NCI-H1105 treated with DMSO at 0.1 percent for 48 hours (cell line): ENCODE data around the gene TUBGCP2.

Experiments used
- DNase-seq: peaks from one replicate; lab custom pipeline; 2025; lab: John Stamatoyannopoulos, UW

Gene TUBGCP2

DNA sequence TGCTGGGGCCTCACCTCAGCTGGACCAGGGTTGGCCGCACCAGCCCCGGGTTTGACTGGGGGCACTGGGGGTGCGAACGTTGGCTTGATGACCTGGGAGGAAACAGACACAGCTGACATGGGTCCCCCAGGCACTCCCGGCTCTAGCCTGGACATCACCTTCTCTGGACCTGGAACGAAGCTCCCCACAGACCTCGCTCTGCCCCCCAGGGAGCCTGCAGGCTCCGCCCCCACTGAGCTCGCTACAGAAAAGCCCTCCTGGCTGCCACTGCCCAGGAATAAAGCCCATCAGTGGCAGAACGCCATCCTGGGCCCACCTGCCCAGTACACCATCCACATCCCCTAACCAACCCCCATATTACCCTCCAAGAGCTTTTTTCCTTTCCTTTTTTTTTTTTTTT, 45.0 kb downstream of the TUBGCP2 start:
- no peak for DNase-seq

- peak; percentile 1 for DNase-seq
Measured at GRCh38 chr10:133262696-133263095, 46.0 kb downstream of the TUBGCP2 start.

- peak; percentile 57 for DNase-seq
Measured at GRCh38 chr10:133261726-133262325, 46.8 kb downstream of the TUBGCP2 start.

- DNase-seq = peak; percentile 13
Measured at GRCh38 chr10:133260895-133261725, 47.6 kb downstream of the TUBGCP2 start.

DNA sequence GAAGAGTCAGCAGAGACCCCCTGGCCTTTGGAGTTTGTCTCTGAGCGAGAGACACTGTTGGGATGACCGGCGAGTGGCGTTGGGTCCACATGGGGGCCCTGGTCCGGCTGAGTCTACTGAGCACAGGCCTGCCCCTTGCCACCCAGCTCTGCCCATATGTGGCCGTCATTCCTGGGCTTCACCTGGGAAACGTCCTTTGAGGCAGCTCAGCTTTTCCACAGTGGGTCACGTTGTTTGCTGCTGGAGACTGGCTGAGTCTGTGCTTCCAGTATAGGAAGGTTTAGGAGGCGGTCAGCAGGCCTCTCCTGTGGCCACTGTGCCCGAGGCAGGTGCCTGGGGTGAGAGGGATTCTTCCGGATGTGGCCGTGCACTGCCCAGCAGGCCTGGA, 49.1 kb downstream of the TUBGCP2 start:
- DNase-seq = no peak

DNA sequence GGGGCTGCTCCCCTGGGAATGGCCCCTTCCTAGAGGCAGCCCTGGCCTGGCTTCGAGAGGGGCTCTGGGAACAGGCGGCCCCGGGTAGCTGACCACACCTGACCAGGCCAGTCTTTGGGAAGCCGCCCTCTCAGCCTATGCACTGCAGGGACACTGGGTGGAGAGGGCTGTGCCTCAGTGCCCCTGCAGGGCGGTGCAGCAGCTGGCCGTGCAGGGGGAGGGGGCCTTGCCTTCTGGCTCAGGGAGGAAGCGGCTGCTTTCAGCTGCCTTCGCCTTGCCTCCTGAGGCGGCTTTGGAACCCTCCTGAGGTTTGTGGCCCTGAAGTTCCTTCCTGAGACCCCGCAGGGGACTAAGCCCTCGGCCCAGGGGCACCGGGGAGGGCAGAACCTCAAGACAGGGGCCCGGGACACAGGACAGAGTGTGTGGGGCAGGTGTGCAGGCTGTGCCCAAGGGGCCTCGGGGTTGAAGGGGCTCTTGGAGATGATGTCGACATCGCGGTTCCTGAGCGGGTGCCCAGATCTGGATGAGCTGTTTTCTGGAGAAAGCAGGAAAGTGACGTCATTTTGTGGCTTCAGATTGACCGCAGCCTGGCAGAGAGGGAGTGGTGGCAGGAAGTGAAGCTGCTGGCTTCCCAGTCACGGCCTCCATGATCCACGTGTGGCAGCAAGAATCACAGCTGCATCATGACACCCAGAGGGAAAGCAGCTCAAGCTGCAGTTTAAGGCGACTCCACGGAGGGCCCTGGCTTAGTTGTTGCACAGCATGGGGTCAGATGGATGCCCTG, 49.7 kb downstream of the TUBGCP2 start:
- no peak for DNase-seq

DNA sequence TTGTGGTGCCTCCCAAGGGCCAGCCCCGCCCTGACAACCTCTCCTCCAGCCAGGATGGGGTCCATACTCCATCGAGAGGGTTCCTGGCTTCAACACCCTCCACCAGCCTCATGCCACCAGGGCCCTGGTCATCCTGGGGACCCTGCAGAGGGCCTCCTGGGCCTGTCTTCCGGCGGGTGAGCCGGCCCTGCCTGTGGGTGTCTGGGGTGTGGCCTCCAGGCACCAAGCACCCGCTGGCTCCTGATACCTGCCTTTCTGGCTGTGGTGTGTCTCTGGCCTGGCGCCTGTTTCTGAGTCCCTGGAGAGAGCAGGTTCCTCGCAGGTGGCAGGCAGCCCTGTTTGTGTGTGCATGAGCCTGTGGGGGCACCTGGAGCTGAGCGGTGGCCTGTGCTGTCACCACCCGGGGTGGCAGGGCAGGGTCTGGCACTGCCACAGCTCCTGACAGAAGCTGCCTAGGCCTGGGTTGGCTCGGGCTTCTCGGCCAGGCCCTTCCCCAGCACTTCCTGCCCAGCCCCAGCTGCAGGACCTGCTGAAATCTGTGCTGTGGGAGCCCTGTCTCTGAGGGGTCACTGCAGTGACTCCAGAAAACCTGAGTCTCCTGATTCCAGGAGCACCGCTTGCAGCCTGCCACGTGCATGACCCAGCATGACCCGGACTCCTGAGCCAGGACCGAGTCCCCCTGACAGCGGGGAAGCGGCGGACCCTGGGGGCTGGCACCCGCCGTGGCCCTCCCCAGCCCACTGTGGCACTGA, 50.4 kb downstream of the TUBGCP2 start:
- DNase-seq = no peak

GRCh38 chr10:133257489-133258065, 51.1 kb downstream of the TUBGCP2 start:
- no peak for DNase-seq

GRCh38 chr10:133255323-133255722, 53.3 kb downstream of the TUBGCP2 start:
- no peak for DNase-seq

GRCh38 chr10:133254421-133255120, 54.1 kb downstream of the TUBGCP2 start:
- no peak for DNase-seq

GRCh38 chr10:133253361-133253955, 55.2 kb downstream of the TUBGCP2 start:
- no peak for DNase-seq

DNA sequence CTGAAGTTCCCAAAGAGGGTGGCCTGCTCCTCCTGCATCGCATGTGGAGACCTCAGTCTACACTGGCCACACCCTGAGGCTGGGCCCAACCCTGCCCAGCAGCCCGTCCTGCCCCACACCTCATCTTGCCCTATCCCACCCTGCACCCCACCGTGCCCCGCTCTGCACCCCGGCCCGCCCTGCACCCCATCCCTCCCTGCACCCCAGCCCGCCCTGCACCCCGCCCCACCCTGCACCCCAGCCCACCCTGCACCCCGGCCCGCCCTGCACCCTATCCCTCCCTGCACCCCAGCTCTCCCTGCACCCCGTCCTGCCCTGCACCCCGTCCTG, 56.5 kb downstream of the TUBGCP2 start:
- no peak for DNase-seq

DNA sequence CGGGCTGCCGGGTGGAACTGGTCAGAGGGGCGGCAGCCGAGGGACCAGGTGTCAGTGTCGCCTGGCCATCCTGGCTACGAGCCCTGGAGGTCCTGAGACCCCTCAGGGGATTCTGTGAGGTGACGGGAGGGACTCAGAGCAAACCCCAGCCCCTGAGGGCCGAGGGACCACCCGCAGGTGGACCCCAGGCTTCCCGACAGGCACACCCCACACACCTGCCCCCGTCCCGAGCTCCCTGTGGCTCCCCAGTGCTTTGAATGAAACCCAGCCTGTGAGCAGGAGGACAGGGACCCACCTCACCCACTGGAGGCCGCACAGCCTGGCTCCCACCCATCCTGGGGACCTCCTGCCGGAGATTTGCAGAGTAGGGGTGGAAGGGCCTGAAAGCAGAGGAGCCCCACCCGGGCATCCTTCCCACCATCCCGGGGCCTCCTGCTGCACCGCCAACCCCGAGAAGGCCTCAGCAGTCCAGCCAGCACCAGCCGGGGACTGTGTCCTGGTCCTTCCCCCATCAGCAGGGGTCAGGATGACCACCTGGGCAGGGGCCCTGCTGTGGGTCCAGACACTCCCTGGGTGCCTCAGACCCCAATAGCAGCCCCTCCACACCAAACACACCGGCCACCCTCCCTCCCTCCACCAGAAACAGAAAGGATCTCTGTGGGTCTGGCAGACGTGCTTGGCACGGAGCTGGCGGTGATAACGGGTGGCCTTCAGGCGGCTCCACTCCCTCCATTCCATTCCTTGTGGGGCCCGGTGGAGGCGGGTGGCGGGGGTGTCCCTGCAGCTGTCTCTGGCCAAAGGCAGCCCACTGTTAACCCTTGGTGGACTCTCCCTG, 57.1 kb downstream of the TUBGCP2 start:
- no peak for DNase-seq

DNA sequence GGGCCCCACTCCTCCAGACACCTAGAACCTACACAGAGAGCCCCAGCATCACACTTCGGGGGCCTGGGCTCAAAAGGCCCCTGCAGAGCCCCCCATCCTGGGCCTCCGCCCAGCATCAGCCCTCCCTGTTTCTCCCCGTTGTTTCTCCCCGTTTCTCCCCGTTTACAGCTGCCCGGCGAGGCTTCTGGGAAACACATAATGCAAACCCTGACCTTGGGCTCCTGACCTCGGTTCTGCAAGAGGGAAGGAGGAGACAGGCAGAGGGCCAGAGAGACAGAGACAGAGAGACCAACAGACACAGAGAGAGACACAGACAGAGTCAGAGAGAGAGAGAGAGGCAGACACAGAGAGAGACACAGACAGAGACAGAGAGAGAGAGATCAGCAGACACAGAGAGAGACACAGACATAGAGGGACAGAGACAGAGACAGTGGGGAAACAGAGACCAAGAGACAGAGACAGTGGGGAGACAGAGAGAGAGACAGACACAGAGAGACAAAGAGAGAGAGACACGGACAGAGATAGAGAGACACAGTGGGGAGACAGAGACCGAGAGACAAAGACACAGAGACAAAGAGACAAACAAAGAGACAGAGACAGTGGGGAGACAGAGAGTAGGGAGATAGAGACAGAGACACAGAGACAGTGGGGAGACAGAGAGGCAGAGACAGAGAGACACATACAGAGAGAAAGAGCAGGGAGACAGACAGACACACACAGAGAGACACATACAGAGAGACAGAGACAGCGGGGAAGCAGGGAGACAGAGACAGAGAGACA, 58.5 kb downstream of the TUBGCP2 start:
- no peak for DNase-seq

- no peak for DNase-seq
Measured at GRCh38 chr10:133249094-133249780, 59.4 kb downstream of the TUBGCP2 start.

DNA sequence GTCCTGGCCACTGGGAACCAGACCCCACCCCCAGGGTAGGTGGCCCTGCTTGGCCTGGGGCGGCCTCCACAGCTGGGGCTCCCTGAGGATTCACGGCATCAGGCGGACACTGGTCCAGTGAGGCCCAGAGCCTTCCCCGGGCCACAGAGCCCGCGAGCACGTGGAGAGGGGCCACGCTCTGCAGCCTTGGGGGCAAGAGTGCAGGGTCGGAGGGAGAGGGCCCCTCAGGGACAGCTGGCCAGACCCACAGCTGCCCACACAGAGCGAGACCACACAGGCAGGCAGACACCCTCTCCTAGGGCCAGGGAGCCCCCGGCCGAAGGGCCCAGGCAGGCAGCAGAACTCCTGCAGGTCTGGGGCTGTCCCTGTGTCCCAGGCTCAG, 60.3 kb downstream of the TUBGCP2 start:
- DNase-seq = no peak

DNA sequence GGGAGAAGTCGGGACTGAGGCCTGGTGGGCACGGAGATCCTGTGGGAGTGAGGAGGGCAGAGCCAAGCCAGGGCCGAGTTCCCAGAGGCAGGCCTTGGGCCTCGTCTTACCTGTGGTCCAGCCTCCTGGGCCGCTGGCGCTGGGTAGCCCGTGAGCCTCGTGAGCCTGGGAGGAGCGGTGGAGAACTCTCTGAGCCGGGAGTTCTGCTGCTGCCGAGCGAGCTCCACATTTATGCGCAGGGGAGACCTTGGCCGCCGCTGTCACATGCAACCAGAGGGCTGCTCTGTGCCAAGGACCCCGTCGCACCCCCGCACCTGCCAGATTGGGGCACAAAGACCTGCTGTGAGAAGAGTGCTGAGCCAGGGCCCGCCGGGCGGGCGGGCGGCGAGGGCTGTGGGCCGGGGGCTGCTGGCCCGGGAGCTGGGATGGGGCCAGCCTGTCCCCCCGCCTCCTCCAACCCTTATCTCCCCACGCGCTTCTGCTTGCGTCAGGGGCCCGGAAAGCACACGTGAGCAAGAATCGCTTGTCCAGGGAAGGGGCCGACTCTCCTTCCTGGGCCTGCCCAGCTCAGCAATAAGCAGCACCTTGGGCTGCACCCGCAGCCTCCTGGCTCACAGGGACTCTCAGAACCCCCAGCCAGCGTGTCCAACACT, 60.9 kb downstream of the TUBGCP2 start:
- no peak for DNase-seq

GRCh38 chr10:133246236-133246626, 62.4 kb downstream of the TUBGCP2 start:
- no peak for DNase-seq
